Posterior cingulate gyrus (tissue), 11 donors: Measurements from ENCODE around the gene DCAF5.
"Not testable (repeated sequence)": the region's sequence is repeated elsewhere in the genome, so short reads cannot be mapped to it uniquely, and the experiment has no call there.

ENCODE experiments used
- DNase-seq, 10 donors: peaks; one replicate each; pipeline versions ENCODE4 v3.0.0 to v3.0.0-alpha.2; 2020 to 2021; ENCODE audit warnings: mixed read lengths in 3 of 10
- intact Hi-C: fragments of 100-400 bp; cut with DNase I; formaldehyde crosslinking; loops from one replicate; pipeline ENCODE4 v1.15.1; 2023

DCAF5 gene

DNA sequence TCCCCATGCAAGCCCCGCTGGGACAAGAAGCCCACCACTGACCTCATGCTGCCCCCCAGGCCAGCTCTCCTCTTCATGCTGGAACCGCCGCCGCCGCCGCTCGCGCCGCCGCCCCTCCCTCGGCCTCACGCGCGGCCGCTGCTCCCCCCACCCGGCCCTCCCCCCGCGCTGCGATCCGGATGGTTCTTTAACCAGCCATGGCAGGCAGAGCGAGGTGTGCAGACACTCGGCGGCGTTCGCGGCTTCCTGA is at the start of gene DCAF5:
Gene DCAF5, minus strand, starts transcription at position 218 of the 250 bp plus-strand sequence. Its CDS starts 141 bp downstream, at position 77.
- peak in 5 of 10 donors; percentile 67 to 95 (median 88) for DNase-seq
- intact Hi-C loops = loop anchor here (2.0 to 5.0 kb wide), 2 partner anchors 38 to 89 kb away; partner anchors contain the start of gene EXD2

GRCh38 chr14:69199786-69200185 is 46.9 kb upstream of the DCAF5 start:
- DNase-seq = no peak
- intact Hi-C loops = loop anchor here (10.0 kb wide), 1 partner anchor 65 kb away; no protein-coding TSS in a partner anchor

GRCh38 chr14:69193721-69194120 is 40.8 kb upstream of the DCAF5 start:
- no peak for DNase-seq
- intact Hi-C loops = loop anchor here (5.0 to 10.0 kb wide), 2 partner anchors 59 to 204 kb away; partner anchors contain the start of genes ERH and SLC39A9

DNA sequence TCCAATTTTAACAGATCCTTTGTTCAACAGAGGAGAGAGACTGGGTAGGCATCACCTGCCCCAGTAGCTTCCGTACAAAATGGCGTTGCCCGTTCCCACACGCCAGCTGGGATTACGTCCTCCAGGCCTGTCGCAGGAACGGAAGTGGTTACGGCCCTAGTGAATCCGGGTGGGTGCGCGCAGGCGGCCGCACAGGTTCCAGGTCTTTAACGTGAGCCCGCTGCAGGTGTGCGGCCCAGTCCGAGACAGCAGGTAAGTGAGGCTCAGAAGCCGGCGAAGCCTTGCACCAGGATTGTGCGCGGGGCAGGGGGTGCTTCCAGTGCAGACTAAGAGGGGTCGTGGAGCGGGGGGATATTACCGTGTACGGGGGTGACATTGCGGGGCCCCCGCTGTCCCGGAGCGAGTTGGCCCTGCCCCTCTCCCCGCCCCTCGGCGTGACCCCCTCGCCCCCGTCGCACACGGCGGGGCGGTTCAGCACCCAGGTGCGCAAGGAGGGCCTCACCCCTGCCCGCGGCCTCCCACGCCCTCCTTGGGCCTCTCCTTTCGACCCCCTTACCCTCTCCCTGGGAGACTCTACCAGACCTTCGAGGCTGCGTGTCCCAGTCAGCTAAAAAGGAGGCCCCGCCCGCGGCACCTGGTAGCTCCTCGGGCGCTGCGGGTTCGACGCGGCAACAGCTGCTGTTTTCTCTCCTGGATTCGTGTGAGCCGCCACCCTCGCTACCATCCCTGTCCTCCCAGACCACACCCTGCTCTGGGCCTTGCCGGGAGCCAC is 38.6 kb upstream of the DCAF5 start, which contains the start of gene EXD2:
Gene EXD2, plus strand, starts transcription at position 159 of the 772 bp plus-strand sequence. CDS start 17,973 bp downstream, outside the sequence.
- intact Hi-C loops = loop anchor here (2.0 to 10.0 kb wide), 3 partner anchors 39 to 206 kb away; partner anchors contain the start of genes DCAF5, ERH and SLC39A9
- peak; percentile 84 to 98 (median 91) for DNase-seq

DNA sequence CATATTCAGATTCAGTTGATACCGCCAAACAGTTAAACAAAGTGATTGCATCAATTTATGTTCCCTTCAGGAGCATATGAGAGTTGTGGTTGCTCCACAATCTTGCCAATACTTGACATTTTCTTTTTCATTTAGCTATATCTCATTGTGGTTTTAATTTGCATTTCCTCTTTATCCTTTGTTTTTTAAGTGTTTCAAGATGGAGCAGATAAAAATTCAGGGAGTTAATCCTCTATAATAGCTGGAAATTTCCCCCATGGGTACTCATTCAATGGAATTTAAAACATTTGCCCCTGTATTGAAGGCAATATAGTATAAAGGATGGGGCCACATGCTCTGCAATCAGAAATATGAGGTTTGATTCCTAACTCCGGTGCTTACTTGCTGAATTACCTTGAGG is 37.3 kb upstream of the DCAF5 start:
- no peak for DNase-seq
- intact Hi-C loops = loop anchor here (2.0 to 10.0 kb wide), 3 partner anchors 37 to 207 kb away; partner anchors contain the start of genes DCAF5, ERH and SLC39A9

- intact Hi-C loops = no loop called here
- DNase-seq = no peak
These were observed 30.8 kb upstream of the DCAF5 start for GRCh38 chr14:69183735-69184134.

GRCh38 chr14:69182580-69182979 is 29.7 kb upstream of the DCAF5 start:
- intact Hi-C loops, DNase-seq: not testable (repeated sequence)

- DNase-seq = no peak
- intact Hi-C loops = no loop called here
These were observed 28.6 kb upstream of the DCAF5 start for GRCh38 chr14:69181491-69181890.

DNA sequence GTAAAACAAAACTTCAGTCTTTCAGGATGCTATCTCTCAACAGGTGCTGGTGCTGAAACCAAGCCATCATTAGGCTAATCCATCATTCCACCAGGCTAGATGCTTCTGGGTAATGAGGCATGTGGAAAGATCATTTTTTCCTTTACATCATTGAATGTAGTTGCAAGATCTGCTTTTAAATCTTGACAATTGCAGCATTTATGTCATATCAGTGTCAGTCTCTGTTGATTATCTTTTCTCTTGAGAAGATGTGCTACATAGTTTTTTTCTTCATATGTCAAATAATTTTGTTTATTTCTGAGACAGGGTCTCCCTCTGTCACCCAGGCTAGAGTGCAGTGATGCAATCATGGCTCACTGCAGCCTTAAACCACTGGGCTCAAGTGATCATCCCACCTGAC is 22.2 kb upstream of the DCAF5 start:
- intact Hi-C loops = no loop called here
- DNase-seq = no peak

GRCh38 chr14:69171569-69171968 is 18.6 kb upstream of the DCAF5 start:
- intact Hi-C loops = no loop called here
- DNase-seq = no peak

- DNase-seq = no peak
- intact Hi-C loops = no loop called here
These were observed 17.9 kb upstream of the DCAF5 start for GRCh38 chr14:69170839-69171238.

GRCh38 chr14:69165787-69166186 is 12.9 kb upstream of the DCAF5 start:
- DNase-seq, intact Hi-C loops: not testable (repeated sequence)

DNA sequence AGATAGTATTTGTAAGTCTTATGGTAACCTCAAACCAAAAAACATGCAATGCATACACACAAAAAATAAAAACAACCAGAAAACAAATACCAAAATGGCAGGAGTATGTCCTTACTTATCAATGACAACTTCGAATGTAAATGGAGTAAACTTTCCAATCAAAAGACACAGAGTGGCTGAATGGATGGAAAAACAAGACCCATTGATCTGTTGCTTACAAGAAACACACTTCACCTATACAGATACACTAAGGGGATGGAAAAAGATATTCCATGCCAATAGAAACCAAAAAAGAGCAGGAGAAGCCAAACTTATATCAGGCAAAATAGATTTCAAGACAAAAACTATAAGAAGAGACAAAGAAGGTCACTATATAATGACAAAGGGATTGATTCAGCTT is 8.7 kb upstream of the DCAF5 start:
- intact Hi-C loops = no loop called here
- no peak for DNase-seq

DNA sequence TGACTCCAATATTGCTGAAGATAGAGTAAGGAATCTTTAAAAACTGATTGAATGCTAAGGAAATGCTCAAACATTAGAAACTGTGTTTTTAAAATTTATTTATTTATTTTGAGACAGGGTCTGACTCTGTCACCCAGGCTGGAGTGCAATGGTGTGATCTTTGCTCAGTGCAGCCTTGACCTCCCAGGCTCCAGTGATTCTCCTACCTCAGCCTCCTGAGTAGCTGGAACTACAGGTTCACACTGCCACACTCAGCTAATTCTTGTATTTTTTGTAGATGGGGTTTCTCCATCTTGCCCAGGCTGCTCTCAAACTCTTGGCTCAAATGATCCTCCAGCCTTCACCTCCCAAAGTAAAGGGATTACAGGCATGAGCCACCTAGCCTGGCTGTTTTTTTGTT is 3.3 kb upstream of the DCAF5 start:
- intact Hi-C loops = no loop called here
- DNase-seq = no peak

DNA sequence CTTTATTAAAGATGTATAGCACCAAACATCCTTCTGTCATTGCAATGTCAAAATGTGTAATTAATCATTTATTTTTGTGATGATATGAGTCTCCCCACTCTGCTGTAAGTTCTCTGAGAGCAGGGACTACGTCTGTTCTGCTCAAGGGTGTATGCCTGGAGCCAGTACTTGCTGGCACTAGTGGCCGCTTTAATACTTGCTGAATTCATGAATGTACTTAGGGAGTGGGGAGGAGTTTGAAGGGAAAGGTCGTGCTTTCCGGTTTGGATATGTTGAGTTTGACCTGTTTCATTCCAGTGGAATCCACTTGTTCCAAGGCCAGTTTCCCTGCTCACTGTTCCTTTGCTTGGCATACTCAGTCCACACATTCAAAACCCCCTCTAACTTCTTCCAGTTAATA is 1.9 kb upstream of the DCAF5 start:
- intact Hi-C loops = loop anchor here (5.0 kb wide), 1 partner anchor 88 kb away; no protein-coding TSS in a partner anchor
- DNase-seq = no peak

DNA sequence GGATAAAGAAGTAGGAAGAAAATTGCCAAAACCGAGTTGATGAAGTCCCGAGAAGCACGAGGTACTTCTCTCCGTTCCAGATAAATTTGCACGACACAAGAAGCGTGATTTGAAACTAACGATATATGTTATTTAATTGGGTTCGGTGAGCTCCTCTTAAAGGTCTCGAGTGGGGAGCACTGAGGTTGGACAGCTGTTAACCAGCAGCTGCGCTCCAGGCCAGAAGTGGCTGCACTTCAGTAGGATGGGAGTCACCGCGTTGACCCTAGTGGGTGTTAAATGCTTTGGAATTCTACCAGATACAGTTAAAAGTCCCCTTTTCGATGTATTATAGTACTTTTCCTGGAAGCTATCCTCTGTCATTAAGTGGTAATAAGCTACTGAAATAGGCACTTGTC is 953 bp upstream of the DCAF5 start:
- peak in 1 of 10 donors; percentile 15 for DNase-seq
- intact Hi-C loops = loop anchor here (2.0 to 5.0 kb wide), 2 partner anchors 37 to 88 kb away; partner anchors contain the start of gene EXD2

GRCh38 chr14:69153152-69153872 is 393 bp upstream of the DCAF5 start:
- DNase-seq = peak in 7 of 10 donors; percentile 21 to 98 (median 84)
- intact Hi-C loops = loop anchor here (2.0 to 5.0 kb wide), 2 partner anchors 37 to 89 kb away; partner anchors contain the start of gene EXD2

DNA sequence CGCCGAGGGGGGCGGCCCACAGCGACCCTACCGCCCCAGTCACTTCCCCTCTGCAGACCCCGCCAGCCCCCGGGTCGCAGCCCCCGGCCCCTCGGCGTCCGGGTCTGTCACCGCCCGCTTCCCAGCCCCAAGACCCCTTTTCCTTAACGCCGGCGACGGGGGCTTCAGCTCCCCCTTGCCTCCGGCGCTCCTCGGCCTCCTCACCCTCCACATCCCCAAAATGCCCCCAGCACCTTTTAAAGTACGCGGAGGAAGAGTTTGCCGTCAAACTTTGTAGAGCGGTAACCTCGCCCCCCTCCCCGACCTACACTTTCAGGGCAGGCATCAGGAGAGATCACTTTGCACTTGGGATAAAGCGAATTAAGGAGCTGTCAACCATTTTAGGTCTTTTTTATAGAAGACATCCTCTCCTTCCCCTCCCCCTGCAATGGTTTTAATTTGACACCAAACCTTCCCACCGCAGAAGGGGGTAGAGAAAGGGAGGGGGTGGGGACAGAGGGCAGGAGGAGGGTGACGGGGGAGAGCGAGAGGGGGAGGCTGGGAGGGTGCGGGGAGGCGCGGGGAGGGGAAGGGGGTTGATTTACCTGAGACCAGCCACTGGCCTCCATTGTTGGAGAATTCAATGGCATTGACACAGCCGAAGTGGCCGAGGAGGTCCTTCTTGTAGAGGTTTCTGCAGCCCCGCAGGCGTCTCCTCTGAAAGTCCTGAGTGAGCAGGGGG is 578 bp downstream of the DCAF5 start:
- intact Hi-C loops = loop anchor here (2.0 to 5.0 kb wide), 2 partner anchors 38 to 90 kb away; partner anchors contain the start of gene EXD2
- DNase-seq = peak in 2 of 10 donors; percentile 11 to 79

- peak; percentile 65 to 96 (median 70) for DNase-seq
- intact Hi-C loops = loop anchor here (2.0 to 5.0 kb wide), 2 partner anchors 39 to 91 kb away; partner anchors contain the start of gene EXD2
These were observed 1.3 kb downstream of the DCAF5 start for GRCh38 chr14:69151458-69152180.
